Pancreas (tissue), 10 donors: ENCODE data around the gene FOLR1. TPM values are rescaled to one million over a fixed set of nuclear protein-coding genes. Genes with fewer than 3 reads are reported as not detected.
"Not testable (repeated sequence)": the region's sequence is repeated elsewhere in the genome, so short reads cannot be mapped to it uniquely, and the experiment has no call there.

Experiments used
- ATAC-seq, 4 donors: fragments of 200-7000 bp; cut with Tn5 transposase; one replicate each; pipeline versions ENCODE4 v1.8.0 to v1.9.1; 2020; ENCODE audit warnings: mild to moderate bottlenecking in 4 of 4, moderate library complexity in 4 of 4
- DNase-seq, 6 donors: peaks; one replicate each; pipeline ENCODE4 v3.0.0-alpha.2; 2020
- FAIRE-seq: peaks from 2 replicates; lab custom pipeline; 2012; peaks lifted over from hg19 to GRCh38; lab: Jason Lieb, UNC
- H3K27ac ChIP-seq, 4 donors: fragments of 200-600 bp; sonication (generic); 1 replicate in 3 of 4; 2 replicates in 1 of 4; pipeline versions ENCODE4 v1.5.0 to v1.8.0; 2020
- H3K27me3 ChIP-seq, 4 donors: fragments of 200-600 bp; one replicate each; pipeline ENCODE4 v1.8.0; 2021
- H3K36me3 ChIP-seq, 3 donors: fragments of 200-600 bp; sonication (generic) in 1 of 3; one replicate each; pipeline versions ENCODE4 v1.5.0 to v1.8.0; 2020 to 2021
- H3K4me1 ChIP-seq, 3 donors: fragments of 200-600 bp; one replicate each; pipeline ENCODE4 v1.8.0; 2021
- H3K4me3 ChIP-seq, 4 donors: fragments of 200-600 bp; sonication (generic) in 2 of 4; one replicate each; pipeline versions ENCODE4 v1.5.0 to v1.8.0; 2020 to 2021
- H3K9me3 ChIP-seq, 4 donors: fragments of 200-600 bp; one replicate each; pipeline ENCODE4 v1.8.0; 2021
- CTCF ChIP-seq, 4 donors: fragments of 200-600 bp; sonication (generic) in 3 of 4; IDR thresholded peaks; one replicate each; pipeline versions ENCODE4 v1.5.0 to v1.8.0; 2021; ENCODE audit warnings: antibody characterized with exemption in 4 of 4
- WGBS, 2 donors: extraction: QIAGEN DNeasy Blood & Tissue Kit; methylation state at CpG; one replicate each; pipeline ENCODE4 v1.1.7; 2013; 5-methylcytosine and 5-hydroxymethylcytosine counted together
- intact Hi-C, 3 donors: fragments of 100-400 bp; cut with DNase I; formaldehyde crosslinking; loops; one replicate each; pipeline versions ENCODE4 v1.11.1 to v1.14.2; 2022
- polyA plus RNA-seq, 2 donors: library from polyadenylated mRNA; stranded (reverse); fragments of 200-250 nt; gene quantifications; one replicate each; pipeline ENCODE4 v1.2.3, GENCODE V29; 2013
- total RNA-seq, 6 donors: library from RNA; stranded (reverse); fragmentation: NEBNext Ultra II Directional in 4 of 6; extraction: Animal tissue kit (Norgen Biotek cat#: 25700) in 4 of 6; gene quantifications; one replicate each; pipeline versions ENCODE4 v1.2.1 to v1.2.4, GENCODE V29; 2021 to 2023
- donor health status: healthy with polysubstance abuse.
- donor health status: DM: no; HTN: no; CAD: no; lungs with moderate emphysema.
- donor health status: DM: no; HTN: no; CAD: no.
- donor health status: control.
- donor health status: control.
- donor health status: Bipolar disorder and iron deficiency.
- donor health status: DM: yes; HTN: yes; CAD: no.
- donor health status: DM: no; HTN: no; CAD: no.
- donor health status: DM: no; HTN: no; CAD: no.
- donor health status: DM: yes; HTN: yes; CAD: no.

Gene FOLR1
- total RNA-seq (1 to 10 TPM; 1.2 to 6.2 (median 4.5) TPM), polyA plus RNA-seq (1 to 10 TPM; 2.4 to 8.3 TPM)

GRCh38 chr11:72191961-72192381 is at the start of gene FOLR1:
FOLR1 (plus strand) TSS chr11:72192140; CDS start chr11:72192174, 34 bp downstream.
- FAIRE-seq (no peak), DNase-seq (peak in 1 of 6 donors; percentile 28), ATAC-seq (peak in 2 of 4 donors; percentile 32 to 45)
- Histone ChIP-seq H3K27me3 (no peaks in the 10 kb centered on the region), H3K4me1 (no peaks in the 10 kb centered on the region), H3K4me3 (no peak within 1 kb of the TSS), H3K36me3 (no peaks in the 10 kb centered on the region), H3K9me3 (no peaks in the 10 kb centered on the region), H3K27ac (no peak within 1 kb of the TSS)
- TF ChIP-seq CTCF (IDR thresholded peaks at IDR 0.05), result no peak
- intact Hi-C loops, result no loop called here
- 75 to 78% methylated on average over 5 of the region's 5 CpGs for WGBS, 2 donors

- intact Hi-C loops, H3K9me3 ChIP-seq, H3K36me3 ChIP-seq, FAIRE-seq, H3K4me3 ChIP-seq, ATAC-seq, H3K27ac ChIP-seq, H3K27me3 ChIP-seq, H3K4me1 ChIP-seq, DNase-seq: not testable (repeated sequence)
- WGBS, 2 donors, result 71 to 73% methylated on average over 1 of the region's 1 CpG
These were observed 49.4 kb upstream of the FOLR1 start for GRCh38 chr11:72142543-72142942.

GRCh38 chr11:72144807-72145565 is 47.0 kb upstream of the FOLR1 start:
- ATAC-seq, result no peak
- FAIRE-seq, result no peak
- Histone ChIP-seq H3K27ac (no peak overlapping the region), H3K27me3 (no peaks in the 10 kb centered on the region), H3K9me3 (no peaks in the 10 kb centered on the region), H3K4me3 (no peak overlapping the region), H3K4me1 (no peaks in the 10 kb centered on the region), H3K36me3 (no peaks in the 10 kb centered on the region)
- DNase-seq, result no peak
- no peak for TF ChIP-seq CTCF (IDR thresholded peaks at IDR 0.05)
- WGBS, 2 donors, result 79 to 84% methylated on average over 4 of the region's 4 CpGs
- intact Hi-C loops, result no loop called here

GRCh38 chr11:72146625-72147024 is 45.3 kb upstream of the FOLR1 start:
- Histone ChIP-seq H3K4me1 (no peaks in the 10 kb centered on the region), H3K27me3 (no peaks in the 10 kb centered on the region), H3K27ac (no peak overlapping the region), H3K9me3 (no peaks in the 10 kb centered on the region), H3K4me3 (no peak overlapping the region), H3K36me3 (no peaks in the 10 kb centered on the region)
- DNase-seq, result no peak
- intact Hi-C loops, result no loop called here
- no peak for ATAC-seq
- WGBS, 2 donors, result 32 to 33% methylated on average over 2 of the region's 2 CpGs
- FAIRE-seq, result no peak
- no peak for TF ChIP-seq CTCF (IDR thresholded peaks at IDR 0.05)

- no peak for ATAC-seq
- no peaks in the 10 kb centered on the region for H3K36me3 ChIP-seq
- WGBS, 2 donors, result 64 to 71% methylated on average over 4 of the region's 4 CpGs
- TF ChIP-seq CTCF (IDR thresholded peaks at IDR 0.05), result no peak
- no peak for FAIRE-seq
- no peak overlapping the region for H3K4me3 ChIP-seq
- H3K27ac ChIP-seq, result no peak overlapping the region
- no peaks in the 10 kb centered on the region for H3K9me3 ChIP-seq
- intact Hi-C loops, result no loop called here
- no peaks in the 10 kb centered on the region for H3K4me1 ChIP-seq
- H3K27me3 ChIP-seq, result no peaks in the 10 kb centered on the region
- DNase-seq, result no peak
These were observed 41.1 kb upstream of the FOLR1 start for GRCh38 chr11:72150882-72151281.

- H3K4me1 ChIP-seq, H3K27me3 ChIP-seq, H3K36me3 ChIP-seq, H3K9me3 ChIP-seq, intact Hi-C loops, H3K4me3 ChIP-seq, H3K27ac ChIP-seq, FAIRE-seq, DNase-seq, ATAC-seq: not testable (repeated sequence)
- WGBS, 2 donors, result 79 to 86% methylated on average over 6 of the region's 6 CpGs
These were observed 38.1 kb upstream of the FOLR1 start for GRCh38 chr11:72153874-72154273.
